Spinal cord (tissue), 10 donors: ENCODE measurements around the gene OSBPL10. TPM values are rescaled to one million over a fixed set of nuclear protein-coding genes. Genes with fewer than 3 reads are reported as not detected.

Experiments used
- DNase-seq, 6 donors: peaks; one replicate each; pipeline versions ENCODE4 v3.0.0 to v3.0.0-alpha.2; 2013 to 2015; ENCODE audit warnings: low spot score in 6 of 6, low read depth in 4 of 6
- H3K27ac ChIP-seq: one replicate; pipeline ENCODE4 v1.5.1; 2013; ENCODE audit warnings: low read depth, low read length, control low read depth
- H3K27me3 ChIP-seq: one replicate; pipeline ENCODE4 v1.6.1; 2013; ENCODE audit warnings: low read length; ENCODE audit not compliant: control insufficient read depth, insufficient read depth
- H3K36me3 ChIP-seq: one replicate; pipeline ENCODE4 v1.6.1; 2013; ENCODE audit warnings: low read length; ENCODE audit not compliant: control insufficient read depth, insufficient read depth
- H3K4me1 ChIP-seq: one replicate; pipeline ENCODE4 v1.6.1; 2013; ENCODE audit warnings: low read length; ENCODE audit not compliant: control insufficient read depth, insufficient read depth
- H3K4me3 ChIP-seq: one replicate; pipeline ENCODE4 v1.5.1; 2013; ENCODE audit warnings: low read depth, low read length, control low read depth
- H3K9me3 ChIP-seq: one replicate; pipeline ENCODE4 v1.6.1; 2013; ENCODE audit warnings: low read length; ENCODE audit not compliant: control insufficient read depth, insufficient read depth
- WGBS: methylation state at CpG from one replicate; pipeline ENCODE4 v1.1.5; 2013; ENCODE audit warnings: missing lambda C conversion rate; ENCODE audit not compliant: insufficient coverage; 5-methylcytosine and 5-hydroxymethylcytosine counted together
- polyA plus RNA-seq, 2 donors: library from polyadenylated mRNA; unstranded; fragments of 120-200 nt; gene quantifications; one replicate each; pipeline ENCODE4 v1.2.1, GENCODE V29; 2013; ENCODE audit not compliant: insufficient read length in 2 of 2
- total RNA-seq, 2 donors: library from RNA; depleted of rRNA in 1 of 2; stranded (reverse); fragments of 120-200 nt in 1 of 2; fragments of >200 nt in 1 of 2; gene quantifications; one replicate each; pipeline versions ENCODE4 v1.2.3 to v1.2.4, GENCODE V29; 2013 to 2014
- donor health status: healthy.

Gene OSBPL10
- total and polyA plus RNA-seq, 4 donors, result 6.2 to 10.5 (median 7.1) TPM

DNA sequence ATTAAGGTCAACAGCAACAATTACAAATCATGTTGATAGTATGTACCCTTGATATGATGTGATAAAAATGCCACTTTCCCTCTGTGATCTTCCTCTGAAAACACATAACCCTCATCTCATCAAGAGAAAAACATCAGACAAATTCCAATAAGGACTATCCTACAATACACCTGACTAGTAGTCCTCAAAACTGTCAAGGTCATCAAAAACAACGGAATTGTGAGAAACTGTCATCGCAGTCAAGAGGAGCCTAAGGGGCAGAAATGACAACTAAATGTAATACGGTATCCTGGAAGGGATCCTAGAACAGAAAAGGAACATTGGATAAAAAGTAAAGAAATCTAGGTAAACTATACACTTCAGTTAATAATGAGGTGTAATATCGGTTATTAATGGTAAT is 59.2 kb downstream of the OSBPL10 start:
- Histone ChIP-seq H3K27me3 (no peaks in the 10 kb centered on the region), H3K27ac (no peak overlapping the region)
- no CpG with 5 or more reads among the region's 4 CpGs for WGBS

GRCh38 chr3:31920310-31920709 is 60.8 kb downstream of the OSBPL10 start:
- no peaks in the 10 kb centered on the region for H3K27me3 ChIP-seq
- no peak overlapping the region for H3K4me3 ChIP-seq
- no peak for DNase-seq
- WGBS, result no CpG with 5 or more reads among the region's 1 CpG
- H3K4me1 ChIP-seq, result peaks cover 5% of the 10 kb centered on the region
- no peaks in the 10 kb centered on the region for H3K36me3 ChIP-seq
- H3K27ac ChIP-seq, result no peak overlapping the region
- H3K9me3 ChIP-seq, result peaks cover 7% of the 10 kb centered on the region

More for the DNA sequence above, 59.2 kb downstream of the OSBPL10 start:
- Histone ChIP-seq H3K36me3 (no peaks in the 10 kb centered on the region), H3K4me1 (peaks cover 5% of the 10 kb centered on the region), H3K4me3 (no peak overlapping the region), H3K9me3 (peaks cover 7% of the 10 kb centered on the region)
- no peak for DNase-seq

GRCh38 chr3:31919528-31919927 is 61.5 kb downstream of the OSBPL10 start:
- no peak overlapping the region for H3K4me3 ChIP-seq
- H3K4me1 ChIP-seq, result peaks cover 5% of the 10 kb centered on the region
- no CpG with 5 or more reads among the region's 2 CpGs for WGBS
- no peak overlapping the region for H3K27ac ChIP-seq
- no peak for DNase-seq
- H3K27me3 ChIP-seq, result no peaks in the 10 kb centered on the region
- H3K9me3 ChIP-seq, result peaks cover 7% of the 10 kb centered on the region
- H3K36me3 ChIP-seq, result no peaks in the 10 kb centered on the region

GRCh38 chr3:31918179-31919150 is 62.6 kb downstream of the OSBPL10 start:
- H3K4me1 ChIP-seq, result peaks cover 5% of the 10 kb centered on the region
- H3K27ac ChIP-seq, result no peak overlapping the region
- DNase-seq, result no peak
- 91% methylated on average over 3 of the region's 5 CpGs for WGBS
- H3K4me3 ChIP-seq, result no peak overlapping the region
- H3K9me3 ChIP-seq, result peaks cover 7% of the 10 kb centered on the region
- H3K36me3 ChIP-seq, result no peaks in the 10 kb centered on the region
- no peaks in the 10 kb centered on the region for H3K27me3 ChIP-seq

GRCh38 chr3:31917303-31918005 is 63.6 kb downstream of the OSBPL10 start:
- Histone ChIP-seq H3K36me3 (no peaks in the 10 kb centered on the region), H3K4me1 (peaks cover 4% of the 10 kb centered on the region), H3K27me3 (no peaks in the 10 kb centered on the region), H3K9me3 (peaks cover 7% of the 10 kb centered on the region), H3K4me3 (no peak overlapping the region), H3K27ac (no peak overlapping the region)
- no CpG with 5 or more reads among the region's 3 CpGs for WGBS
- DNase-seq, result no peak

DNA sequence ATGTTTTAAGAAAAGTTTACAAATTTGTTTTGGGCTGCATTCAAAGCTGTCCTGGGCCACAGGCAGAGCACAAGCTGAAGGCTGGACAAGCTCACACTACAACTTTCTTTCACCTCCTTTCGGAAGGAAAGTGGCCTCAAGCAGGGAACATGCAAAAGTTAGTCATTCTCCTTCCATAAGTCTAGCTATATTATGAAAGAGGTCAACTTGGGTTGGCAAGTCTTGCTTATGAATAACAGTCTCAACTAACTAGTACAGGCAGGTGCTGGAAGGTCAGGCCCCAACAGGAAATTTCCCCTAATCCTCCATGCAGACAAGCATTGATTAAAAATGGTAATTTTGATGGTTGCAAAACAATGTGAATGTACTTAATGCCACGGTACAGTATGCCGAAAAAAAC is 69.4 kb downstream of the OSBPL10 start:
- no peaks in the 10 kb centered on the region for H3K27me3 ChIP-seq
- no CpG with 5 or more reads among the region's 3 CpGs for WGBS
- DNase-seq, result no peak
- H3K27ac ChIP-seq, result no peak overlapping the region
- H3K9me3 ChIP-seq, result no peaks in the 10 kb centered on the region
- no peaks in the 10 kb centered on the region for H3K4me1 ChIP-seq
- no peak overlapping the region for H3K4me3 ChIP-seq
- no peaks in the 10 kb centered on the region for H3K36me3 ChIP-seq

GRCh38 chr3:31911124-31911523 is 69.9 kb downstream of the OSBPL10 start:
- Histone ChIP-seq H3K4me1 (no peaks in the 10 kb centered on the region), H3K9me3 (no peaks in the 10 kb centered on the region), H3K36me3 (no peaks in the 10 kb centered on the region), H3K4me3 (no peak overlapping the region), H3K27me3 (no peaks in the 10 kb centered on the region), H3K27ac (no peak overlapping the region)
- no CpG with 5 or more reads among the region's 3 CpGs for WGBS
- no peak for DNase-seq

DNA sequence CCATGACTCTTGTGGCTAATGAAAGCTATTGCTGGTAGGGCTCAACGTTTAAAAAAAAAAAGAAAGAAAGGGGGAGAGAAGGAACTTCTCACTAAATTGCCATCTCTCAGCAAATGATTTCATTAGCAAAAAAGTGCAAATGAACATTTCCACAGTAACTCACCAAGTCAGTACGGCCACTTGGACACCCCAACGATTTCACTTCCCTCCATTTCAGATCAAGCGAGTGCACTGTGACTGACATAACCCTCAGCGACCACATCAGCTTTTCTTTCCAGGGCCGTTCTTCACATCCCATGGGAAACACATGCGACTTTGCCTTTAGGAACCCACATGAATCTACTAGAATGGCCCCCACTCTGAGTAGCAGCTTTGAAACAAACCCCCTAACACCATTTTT is 71.6 kb downstream of the OSBPL10 start:
- no peaks in the 10 kb centered on the region for H3K36me3 ChIP-seq
- no peak overlapping the region for H3K4me3 ChIP-seq
- no peaks in the 10 kb centered on the region for H3K4me1 ChIP-seq
- WGBS, result 89% methylated on average over 6 of the region's 7 CpGs
- no peaks in the 10 kb centered on the region for H3K9me3 ChIP-seq
- H3K27me3 ChIP-seq, result no peaks in the 10 kb centered on the region
- H3K27ac ChIP-seq, result no peak overlapping the region
- no peak for DNase-seq

DNA sequence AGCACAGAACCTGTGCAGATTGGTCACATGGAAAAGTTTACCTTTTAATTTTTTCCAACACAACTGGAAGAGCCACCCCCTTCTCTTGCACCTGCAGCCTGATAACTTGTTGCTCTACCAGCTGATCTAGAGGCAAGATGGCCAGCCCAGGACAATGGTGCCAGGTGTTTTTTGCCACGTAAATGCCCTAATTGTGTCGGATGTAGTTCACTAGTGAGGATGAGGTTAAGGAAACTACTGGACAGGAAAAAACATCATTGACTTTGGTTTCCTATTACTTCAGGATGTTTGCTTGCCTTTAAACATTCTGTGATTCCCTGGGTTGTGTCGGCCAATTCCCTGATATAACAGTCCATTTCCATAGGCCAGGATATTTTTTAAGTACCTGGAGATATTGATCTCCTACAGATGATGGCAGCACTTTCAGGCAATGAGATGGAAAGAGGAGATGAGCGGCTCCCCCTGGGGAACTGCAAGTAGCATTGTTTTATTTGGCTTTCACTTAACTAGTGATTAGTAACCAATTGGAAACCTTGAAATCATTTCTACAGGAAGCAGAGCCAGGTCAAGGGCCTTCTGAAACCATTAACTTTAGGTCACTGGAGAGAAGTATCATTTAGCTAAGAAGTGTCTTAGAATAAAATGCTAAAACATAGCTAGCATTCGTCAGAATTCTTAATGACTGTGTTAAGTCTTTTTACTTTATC is 72.5 kb downstream of the OSBPL10 start:
- no peak for DNase-seq
- Histone ChIP-seq H3K4me3 (no peak overlapping the region), H3K36me3 (no peaks in the 10 kb centered on the region), H3K27me3 (no peaks in the 10 kb centered on the region), H3K9me3 (no peaks in the 10 kb centered on the region), H3K27ac (no peak overlapping the region), H3K4me1 (no peaks in the 10 kb centered on the region)
- WGBS, result 100% methylated on average over 1 of the region's 5 CpGs
